Kidney (tissue), 14 donors: ENCODE measurements around the gene HTT. TPM values are rescaled to one million over a fixed set of nuclear protein-coding genes. Genes with fewer than 3 reads are reported as not detected.

ENCODE experiments used
- DNase-seq, 5 donors: peaks; one replicate each; pipeline ENCODE4 v3.0.0-alpha.2; 2013 to 2020
- FAIRE-seq: peaks from 2 replicates; lab custom pipeline; 2012; peaks lifted over from hg19 to GRCh38; lab: Jason Lieb, UNC
- H3K27ac ChIP-seq, 2 donors: one replicate each; pipeline ENCODE4 v1.7.0; 2013; ENCODE audit warnings: low read depth in 2 of 2, low read length in 2 of 2, inconsistent platforms in 1 of 2
- H3K27me3 ChIP-seq: one replicate; pipeline ENCODE4 v1.7.1; 2013; ENCODE audit warnings: low read length, inconsistent platforms; ENCODE audit not compliant: control insufficient read depth, insufficient read depth
- H3K36me3 ChIP-seq, 3 donors: one replicate each; pipeline versions ENCODE4 v1.7.0 to v1.7.1; 2013; ENCODE audit warnings: low read length in 3 of 3, control low read depth in 1 of 3, inconsistent platforms in 1 of 3; ENCODE audit not compliant: insufficient read depth in 3 of 3, control insufficient read depth in 2 of 3
- H3K4me1 ChIP-seq, 3 donors: one replicate each; pipeline versions ENCODE4 v1.7.0 to v1.7.1; 2013; ENCODE audit warnings: low read length in 3 of 3, inconsistent platforms in 1 of 3, low read depth in 1 of 3; ENCODE audit not compliant: control insufficient read depth in 2 of 3, insufficient read depth in 2 of 3
- H3K4me3 ChIP-seq, 3 donors: one replicate each; pipeline versions ENCODE4 v1.7.0 to v1.8.1; 2013; ENCODE audit warnings: low read length in 3 of 3, control low read depth in 1 of 3, inconsistent platforms in 1 of 3
- H3K9ac ChIP-seq, 3 donors: one replicate each; pipeline versions ENCODE4 v1.7.0 to v1.7.1; 2013; ENCODE audit warnings: low read length in 3 of 3, control low read depth in 1 of 3, inconsistent platforms in 1 of 3
- H3K9me3 ChIP-seq, 3 donors: one replicate each; pipeline versions ENCODE4 v1.7.0 to v1.7.1; 2013; ENCODE audit warnings: low read length in 3 of 3, control low read depth in 1 of 3, inconsistent platforms in 1 of 3; ENCODE audit not compliant: control insufficient read depth in 2 of 3, insufficient read depth in 1 of 3
- CTCF ChIP-seq: IDR thresholded peaks from 3 replicates; pipeline ENCODE4 v1.5.1; 2012; ENCODE audit warnings: mild to moderate bottlenecking, moderate library complexity, borderline replicate concordance; ENCODE audit not compliant: insufficient read depth; ENCODE audit errors: extremely low read depth
- intact Hi-C: fragments of 100-400 bp; cut with DNase I; formaldehyde crosslinking; loops from one replicate; pipeline ENCODE4 v1.11.1; 2022
- polyA plus RNA-seq: library from polyadenylated mRNA; stranded (reverse); fragments of 350-450 nt; fragmentation: Illumina TruSeq; extraction: RNeasy Lipid Tissue Mini Kit (QIAGEN cat#74804); gene quantifications from one replicate; pipeline ENCODE4 v1.2.3, GENCODE V29; 2014; ENCODE audit warnings: low read depth, low replicate concordance; ENCODE audit not compliant: insufficient read depth
- total RNA-seq: library from RNA; stranded (reverse); fragmentation: NEBNext Ultra II Directional; extraction: Animal tissue kit (Norgen Biotek cat#: 25700); gene quantifications from one replicate; pipeline ENCODE4 v1.2.1, GENCODE V29; 2021
- donor health status: control.
- donor health status: control.
- donor health status: control.
- donor health status: control.
- donor health status: control.
- donor health status: DM: yes; HTN: yes; CAD: no.
- donor health status: Normal renal cell carcinoma (clear cell type).

Gene HTT
- total and polyA plus RNA-seq, 2 donors from 2014 or later = 7.2 to 64.0 TPM

- H3K4me3 ChIP-seq = no peak overlapping the region
- no peak overlapping the region for H3K27ac ChIP-seq
- intact Hi-C loops = no loop called here
- no peaks in the 10 kb centered on the region for H3K4me1 ChIP-seq
- no peak for TF ChIP-seq CTCF
- DNase-seq (no peak), FAIRE-seq (no peak)
- H3K9ac ChIP-seq = no peak overlapping the region
- no peaks in the 10 kb centered on the region for H3K9me3 ChIP-seq
- no peaks in the 10 kb centered on the region for H3K27me3 ChIP-seq
- peaks cover 6 to 64% (median 28%) of the 10 kb centered on the region in 3 donors for H3K36me3 ChIP-seq
Measured at GRCh38 chr4:3177426-3177825, 102.9 kb downstream of the HTT start.

GRCh38 chr4:3177905-3178304 is 103.4 kb downstream of the HTT start:
- intact Hi-C loops = no loop called here
- no peak for FAIRE-seq
- no peak overlapping the region for H3K9ac ChIP-seq
- H3K27ac ChIP-seq = no peak overlapping the region
- no peaks in the 10 kb centered on the region for H3K4me1 ChIP-seq
- H3K9me3 ChIP-seq = no peaks in the 10 kb centered on the region
- H3K27me3 ChIP-seq = no peaks in the 10 kb centered on the region
- no peak for TF ChIP-seq CTCF
- H3K4me3 ChIP-seq = no peak overlapping the region
- DNase-seq = no peak
- peaks cover 7 to 64% (median 29%) of the 10 kb centered on the region in 3 donors for H3K36me3 ChIP-seq

GRCh38 chr4:3178351-3178750 is 103.9 kb downstream of the HTT start:
- H3K4me3 ChIP-seq = no peak overlapping the region
- H3K27me3 ChIP-seq = no peaks in the 10 kb centered on the region
- FAIRE-seq = no peak
- H3K27ac ChIP-seq = no peak overlapping the region
- no peaks in the 10 kb centered on the region for H3K9me3 ChIP-seq
- no peak for DNase-seq
- no peak overlapping the region for H3K9ac ChIP-seq
- intact Hi-C loops = no loop called here
- H3K36me3 ChIP-seq = peaks cover 7 to 64% (median 29%) of the 10 kb centered on the region in 3 donors
- no peaks in the 10 kb centered on the region for H3K4me1 ChIP-seq
- TF ChIP-seq CTCF = no peak

- Histone ChIP-seq H3K36me3 (peaks cover 7 to 70% (median 35%) of the 10 kb centered on the region in 3 donors), H3K9me3 (no peaks in the 10 kb centered on the region), H3K27me3 (no peaks in the 10 kb centered on the region), H3K4me1 (no peaks in the 10 kb centered on the region), H3K4me3 (no peak overlapping the region), H3K27ac (no peak overlapping the region), H3K9ac (no peak overlapping the region)
- FAIRE-seq (no peak), DNase-seq (no peak)
- intact Hi-C loops = no loop called here
- no peak for TF ChIP-seq CTCF
Measured at GRCh38 chr4:3179126-3179706, 104.7 kb downstream of the HTT start.
